Suprapubic skin (tissue), 4 donors: ENCODE data around the gene CCDC127.

Experiments used
- EP300 ChIP-seq: sonication (generic); formaldehyde crosslinking; IDR thresholded peaks from one replicate; pipeline ENCODE4 v1.6.1; 2017; ENCODE audit warnings: antibody characterized with exemption
- POLR2A ChIP-seq, 2 donors: fragments of 450-650 bp; IDR thresholded peaks; one replicate each; pipeline ENCODE4 v1.6.1; 2017; ENCODE audit warnings: antibody characterized with exemption in 2 of 2, mild to moderate bottlenecking in 2 of 2, moderate library complexity in 2 of 2
- POLR2AphosphoS5 ChIP-seq, 3 donors: sonication (generic); formaldehyde crosslinking; IDR thresholded peaks; one replicate each; pipeline ENCODE4 v1.6.1; 2017; ENCODE audit warnings: antibody characterized with exemption in 3 of 3
- TF ChIP-seq, protein P1 (sequence below), 2 donors: fragments of 200-600 bp in 1 of 2; fragments of 450-650 bp in 1 of 2; sonication (generic) in 1 of 2; IDR thresholded peaks; one replicate each; pipeline ENCODE4 v1.5.1; 2016 to 2019; ENCODE audit warnings: antibody characterized with exemption in 2 of 2, mild to moderate bottlenecking in 1 of 2, moderate library complexity in 1 of 2

DNA sequence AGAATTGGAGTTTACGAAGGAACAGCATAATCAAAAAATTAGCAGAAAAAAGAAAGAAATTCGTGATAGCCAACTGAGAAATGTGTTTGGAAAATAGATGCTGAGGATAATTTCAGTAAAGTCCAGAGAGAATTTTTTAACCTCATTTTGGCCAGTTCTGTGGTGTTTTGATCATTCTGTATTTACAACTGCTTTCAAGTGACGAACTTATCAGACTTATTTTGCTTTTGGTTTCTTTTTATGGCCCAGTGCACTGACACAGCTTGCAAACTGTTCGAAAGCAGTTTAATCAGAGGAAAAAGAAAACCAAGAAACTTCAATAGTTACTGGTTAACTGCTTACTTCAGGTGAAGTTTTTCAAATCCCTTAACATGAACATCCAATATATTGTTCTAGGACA lies 2.0 kb upstream of the CCDC127 start:
- TF ChIP-seq, protein P1, sequence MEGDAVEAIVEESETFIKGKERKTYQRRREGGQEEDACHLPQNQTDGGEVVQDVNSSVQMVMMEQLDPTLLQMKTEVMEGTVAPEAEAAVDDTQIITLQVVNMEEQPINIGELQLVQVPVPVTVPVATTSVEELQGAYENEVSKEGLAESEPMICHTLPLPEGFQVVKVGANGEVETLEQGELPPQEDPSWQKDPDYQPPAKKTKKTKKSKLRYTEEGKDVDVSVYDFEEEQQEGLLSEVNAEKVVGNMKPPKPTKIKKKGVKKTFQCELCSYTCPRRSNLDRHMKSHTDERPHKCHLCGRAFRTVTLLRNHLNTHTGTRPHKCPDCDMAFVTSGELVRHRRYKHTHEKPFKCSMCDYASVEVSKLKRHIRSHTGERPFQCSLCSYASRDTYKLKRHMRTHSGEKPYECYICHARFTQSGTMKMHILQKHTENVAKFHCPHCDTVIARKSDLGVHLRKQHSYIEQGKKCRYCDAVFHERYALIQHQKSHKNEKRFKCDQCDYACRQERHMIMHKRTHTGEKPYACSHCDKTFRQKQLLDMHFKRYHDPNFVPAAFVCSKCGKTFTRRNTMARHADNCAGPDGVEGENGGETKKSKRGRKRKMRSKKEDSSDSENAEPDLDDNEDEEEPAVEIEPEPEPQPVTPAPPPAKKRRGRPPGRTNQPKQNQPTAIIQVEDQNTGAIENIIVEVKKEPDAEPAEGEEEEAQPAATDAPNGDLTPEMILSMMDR (IDR thresholded peaks at IDR 0.05), result no peak
- TF ChIP-seq POLR2A (IDR thresholded peaks at IDR 0.05) (no peak), POLR2AphosphoS5 (IDR thresholded peaks at IDR 0.05) (no peak), EP300 (no peak)
